Activated naive CD4-positive, alpha-beta T cell treated with Interleukin-2 at 50 U/mL for 16 hours (primary cell): ENCODE results near the gene ANKRD22.

Source experiments
- DNase-seq: peaks from one replicate; pipeline ENCODE4 v3.0.0-alpha.2; 2020

Gene ANKRD22

DNA sequence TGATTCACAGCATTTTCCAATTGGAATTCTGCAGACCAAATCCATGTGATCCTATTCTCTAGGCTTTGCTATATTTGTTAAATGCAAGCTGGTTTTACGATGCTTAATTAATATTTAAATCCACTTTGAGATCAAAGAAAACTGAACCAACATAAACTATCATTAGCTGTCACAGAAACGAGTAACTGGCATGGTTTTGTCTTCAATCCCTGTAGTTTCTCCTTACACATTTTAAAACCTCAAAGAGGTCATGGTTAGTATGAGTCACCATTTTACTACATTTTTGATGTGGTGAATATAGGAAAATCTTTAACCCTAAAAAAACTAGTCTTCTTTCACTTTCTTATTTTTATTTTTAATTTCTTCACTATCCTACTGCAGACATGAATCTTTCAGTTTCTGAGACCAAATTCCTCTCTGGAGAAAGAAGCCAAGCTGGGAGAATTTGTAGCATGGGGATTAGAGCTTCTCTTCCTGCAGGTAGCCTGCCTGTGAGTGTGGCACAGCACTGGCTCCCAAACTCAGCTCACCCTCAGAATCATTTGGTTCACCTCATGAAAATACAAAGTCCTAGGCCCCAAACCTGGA, 57.8 kb downstream of the ANKRD22 start:
- DNase-seq = no peak

DNA sequence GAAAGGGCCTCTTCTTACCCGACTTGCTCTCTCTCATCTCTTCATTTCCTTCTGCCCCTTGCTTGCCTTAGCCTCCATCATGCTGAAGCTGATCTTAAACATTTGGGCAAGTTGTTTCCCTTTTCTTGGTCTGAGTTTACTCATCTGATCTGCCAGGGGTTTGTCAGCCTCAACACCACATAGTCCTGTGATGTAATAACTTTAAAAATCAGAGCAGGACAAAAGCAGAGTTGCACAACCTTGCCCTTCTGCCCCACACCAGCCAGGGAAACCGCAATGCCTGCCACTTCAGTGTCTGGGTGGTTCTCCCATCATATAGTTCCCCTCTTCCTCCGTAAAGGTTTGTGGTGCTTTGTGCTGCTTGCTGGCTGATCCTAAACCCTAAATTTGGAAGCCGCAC, 59.0 kb downstream of the ANKRD22 start:
- no peak for DNase-seq

- no peak for DNase-seq
Observed at GRCh38 chr10:88791924-88792323, 59.7 kb downstream of the ANKRD22 start.

- no peak for DNase-seq
Observed at GRCh38 chr10:88788924-88789323, 62.7 kb downstream of the ANKRD22 start.

DNA sequence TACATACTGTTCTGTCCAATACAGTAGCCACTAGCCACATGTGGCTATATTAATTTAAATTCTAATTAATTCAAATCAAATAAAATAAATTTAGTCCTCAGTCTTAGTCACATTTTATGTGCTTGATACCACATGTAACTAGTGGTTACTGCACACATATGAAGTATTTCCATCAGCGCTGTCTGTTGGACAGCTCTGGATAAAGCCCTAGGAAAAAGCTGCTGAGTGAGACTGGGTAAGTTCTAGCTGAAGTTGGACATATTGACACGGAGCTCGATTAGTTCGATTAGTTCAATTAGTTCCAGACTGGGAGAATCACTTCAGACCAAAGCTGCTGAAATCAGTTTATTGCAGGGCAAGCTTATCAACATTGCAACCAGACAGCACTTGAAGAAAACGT, 64.2 kb downstream of the ANKRD22 start:
- no peak for DNase-seq

DNA sequence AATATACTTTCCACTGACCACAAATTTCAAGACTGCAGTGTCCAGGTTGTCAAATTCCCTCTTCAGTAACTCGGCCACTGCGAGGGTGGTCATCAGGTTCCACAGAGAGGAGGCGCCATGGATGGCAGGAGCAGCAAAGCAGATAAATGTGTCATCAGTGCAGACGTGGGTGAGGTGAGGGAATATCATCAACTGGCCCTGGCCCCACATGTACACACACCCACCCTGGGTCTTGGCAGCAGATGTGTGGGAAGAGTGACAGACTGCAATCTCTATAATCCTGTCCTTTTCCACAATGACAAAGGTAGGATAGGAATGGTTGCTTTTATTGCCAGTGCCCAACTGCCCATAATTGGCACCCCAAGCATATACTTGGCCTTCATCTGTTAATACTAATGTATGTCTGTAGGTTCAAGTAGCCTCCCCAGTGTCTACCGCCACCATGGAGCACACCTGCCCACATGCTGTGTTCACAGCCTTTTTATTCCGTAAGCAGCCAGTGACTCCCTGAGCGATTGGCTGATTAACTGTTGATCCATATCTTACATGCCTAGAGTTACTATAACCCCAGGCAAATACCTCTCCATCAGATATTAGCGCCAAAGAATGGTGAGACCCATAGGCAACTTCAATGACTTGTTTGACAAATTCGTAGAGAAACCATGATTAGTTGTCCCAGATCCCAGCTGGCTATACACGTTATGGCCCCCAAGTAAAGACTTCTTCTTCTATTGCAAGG, 65.4 kb downstream of the ANKRD22 start:
- DNase-seq = no peak

GRCh38 chr10:88783724-88784123, 67.9 kb downstream of the ANKRD22 start:
- no peak for DNase-seq

- no peak for DNase-seq
Observed at GRCh38 chr10:88782222-88782621, 69.4 kb downstream of the ANKRD22 start.

GRCh38 chr10:88781206-88781605, 70.4 kb downstream of the ANKRD22 start:
- no peak for DNase-seq
